Osteoblast (primary cell): Measurements from ENCODE around the gene S100A13. TPM values are rescaled to one million over a fixed set of nuclear protein-coding genes. Genes with fewer than 3 reads are reported as not detected.

Experiments used
- DNase-seq: peaks from one replicate; pipeline ENCODE4 v3.0.0; 2011; ENCODE audit warnings: low spot score, mixed read lengths; ENCODE audit not compliant: insufficient read length; ENCODE audit errors: missing footprints
- H2AFZ ChIP-seq: 2 replicates; pipeline ENCODE4 v1.6.0; 2011; ENCODE audit warnings: mild to moderate bottlenecking, low read length
- H3K27ac ChIP-seq: 2 replicates; pipeline ENCODE4 v1.5.1; 2011; ENCODE audit warnings: mild to moderate bottlenecking, low read depth, low read length, moderate library complexity
- H3K27me3 ChIP-seq: 2 replicates; pipeline ENCODE4 v1.6.0; 2012; ENCODE audit warnings: mild to moderate bottlenecking, control low read depth, inconsistent platforms, low read length, moderate library complexity; ENCODE audit not compliant: insufficient read depth
- H3K36me3 ChIP-seq: 2 replicates; pipeline ENCODE4 v1.5.1; 2011; ENCODE audit warnings: mild to moderate bottlenecking, low read length, control low read depth, moderate library complexity; ENCODE audit not compliant: insufficient read depth
- H3K4me1 ChIP-seq: 2 replicates; pipeline ENCODE4 v1.5.1; 2011; ENCODE audit warnings: mild to moderate bottlenecking, low read length, control low read depth, moderate library complexity; ENCODE audit not compliant: insufficient read depth
- H3K4me2 ChIP-seq: 2 replicates; pipeline ENCODE4 v1.6.0; 2011; ENCODE audit warnings: mild to moderate bottlenecking, low read length; ENCODE audit not compliant: insufficient read depth
- H3K4me3 ChIP-seq: fragments of 200-600 bp; sonication (generic); 3 replicates; pipeline ENCODE4 v1.5.1; 2012; ENCODE audit warnings: mild to moderate bottlenecking, low read length, inconsistent platforms; ENCODE audit not compliant: insufficient read depth
- H3K79me2 ChIP-seq: 2 replicates; pipeline ENCODE4 v1.6.0; 2012; ENCODE audit warnings: mild to moderate bottlenecking, low read length, control low read depth, inconsistent platforms; ENCODE audit not compliant: insufficient read depth
- H3K9me3 ChIP-seq: 2 replicates; pipeline ENCODE4 v1.5.1; 2011; ENCODE audit warnings: low read depth, low read length, control low read depth
- H4K20me1 ChIP-seq: 2 replicates; pipeline ENCODE4 v1.6.0; 2012; ENCODE audit warnings: mild to moderate bottlenecking, low read length, control low read depth; ENCODE audit not compliant: insufficient read depth
- total RNA-seq: library from RNA; depleted of rRNA; stranded (reverse); fragments of >200 nt; gene quantifications from 2 replicates; pipeline ENCODE4 v1.2.3, GENCODE V29; 2012
- TF ChIP-seq, protein P1 (sequence below): IDR thresholded peaks from 2 replicates; pipeline ENCODE4 v1.5.1; 2011; ENCODE audit warnings: mild to moderate bottlenecking, low read depth, low read length, moderate library complexity; ENCODE audit errors: extremely low read depth

Gene S100A13
- total RNA-seq, 1 donor: 121 TPM

- H3K4me2 ChIP-seq: no peak overlapping the region
- H4K20me1 ChIP-seq: peaks cover 3% of the 10 kb centered on the region
- TF ChIP-seq, protein P1, sequence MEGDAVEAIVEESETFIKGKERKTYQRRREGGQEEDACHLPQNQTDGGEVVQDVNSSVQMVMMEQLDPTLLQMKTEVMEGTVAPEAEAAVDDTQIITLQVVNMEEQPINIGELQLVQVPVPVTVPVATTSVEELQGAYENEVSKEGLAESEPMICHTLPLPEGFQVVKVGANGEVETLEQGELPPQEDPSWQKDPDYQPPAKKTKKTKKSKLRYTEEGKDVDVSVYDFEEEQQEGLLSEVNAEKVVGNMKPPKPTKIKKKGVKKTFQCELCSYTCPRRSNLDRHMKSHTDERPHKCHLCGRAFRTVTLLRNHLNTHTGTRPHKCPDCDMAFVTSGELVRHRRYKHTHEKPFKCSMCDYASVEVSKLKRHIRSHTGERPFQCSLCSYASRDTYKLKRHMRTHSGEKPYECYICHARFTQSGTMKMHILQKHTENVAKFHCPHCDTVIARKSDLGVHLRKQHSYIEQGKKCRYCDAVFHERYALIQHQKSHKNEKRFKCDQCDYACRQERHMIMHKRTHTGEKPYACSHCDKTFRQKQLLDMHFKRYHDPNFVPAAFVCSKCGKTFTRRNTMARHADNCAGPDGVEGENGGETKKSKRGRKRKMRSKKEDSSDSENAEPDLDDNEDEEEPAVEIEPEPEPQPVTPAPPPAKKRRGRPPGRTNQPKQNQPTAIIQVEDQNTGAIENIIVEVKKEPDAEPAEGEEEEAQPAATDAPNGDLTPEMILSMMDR: no peak
- H3K27ac ChIP-seq: peak overlapping the region; percentile 71
- H3K36me3 ChIP-seq: peaks cover 77% of the 10 kb centered on the region
- no peaks in the 10 kb centered on the region for H3K9me3 ChIP-seq
- H3K27me3 ChIP-seq: no peaks in the 10 kb centered on the region
- no peak for DNase-seq
- H3K79me2 ChIP-seq: peaks cover 32% of the 10 kb centered on the region
- H2AFZ ChIP-seq: no peak overlapping the region
- H3K4me1 ChIP-seq: peaks cover 18% of the 10 kb centered on the region
- no peak overlapping the region for H3K4me3 ChIP-seq
These were observed 35.9 kb upstream of the S100A13 start for GRCh38 chr1:153663211-153663610.

DNA sequence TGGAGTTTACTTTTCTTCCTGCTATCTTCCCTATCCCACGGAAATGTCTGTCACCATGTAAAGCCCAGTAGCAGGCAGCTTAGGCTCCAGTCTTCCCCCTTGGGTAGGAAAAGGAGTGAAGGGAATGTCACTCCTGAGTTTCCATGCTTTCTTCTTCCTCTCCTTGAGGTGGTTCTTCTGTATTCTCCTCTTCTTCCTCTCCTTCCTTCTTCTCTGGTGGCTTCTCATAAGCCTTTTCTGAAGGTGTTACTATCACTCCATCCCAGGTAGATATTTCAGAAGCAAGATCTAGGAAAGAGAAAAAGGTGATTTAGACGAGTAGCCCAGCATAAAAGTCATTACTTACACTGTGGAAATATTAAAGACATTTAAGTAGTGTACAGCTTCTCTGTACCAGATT is 35.0 kb upstream of the S100A13 start:
- Histone ChIP-seq H3K4me1 (peaks cover 18% of the 10 kb centered on the region), H3K27me3 (no peaks in the 10 kb centered on the region), H3K4me3 (no peak overlapping the region), H4K20me1 (peaks cover 3% of the 10 kb centered on the region), H3K79me2 (peaks cover 23% of the 10 kb centered on the region), H3K9me3 (no peaks in the 10 kb centered on the region), H3K36me3 (peaks cover 67% of the 10 kb centered on the region), H2AFZ (no peak overlapping the region), H3K4me2 (no peak overlapping the region), H3K27ac (peak overlapping the region; percentile 71)
- DNase-seq: no peak
- TF ChIP-seq, protein P1: no peak

DNA sequence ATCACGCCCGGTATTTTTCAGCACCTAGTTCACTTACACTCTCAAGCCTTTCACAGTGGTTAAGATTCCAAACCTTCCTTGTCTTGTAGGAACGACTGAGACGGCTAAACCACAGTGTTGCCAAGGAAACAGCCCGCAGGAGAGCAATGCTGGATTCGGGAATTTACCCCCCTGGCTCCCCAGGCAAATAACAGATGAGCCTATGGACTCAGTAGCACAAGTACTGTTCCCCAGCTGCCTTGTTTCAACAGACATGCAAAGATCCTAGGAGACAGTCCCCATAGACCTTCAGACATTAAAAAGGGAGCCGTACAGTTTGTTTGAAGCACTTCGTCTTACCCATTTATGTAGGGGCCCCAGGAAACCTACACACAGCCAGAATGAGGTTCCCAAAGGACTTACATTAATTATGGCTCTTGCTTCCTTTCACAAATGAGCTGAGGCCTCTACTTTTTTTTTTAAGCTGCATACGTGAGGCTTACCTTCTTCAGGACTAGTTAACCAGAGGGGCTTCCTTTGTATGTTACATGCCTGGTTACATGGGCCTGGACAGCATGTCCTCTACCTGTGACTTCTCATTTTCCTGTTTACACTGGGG is 33.9 kb upstream of the S100A13 start:
- no peak overlapping the region for H3K4me3 ChIP-seq
- peaks cover 20% of the 10 kb centered on the region for H3K79me2 ChIP-seq
- H3K27me3 ChIP-seq: no peaks in the 10 kb centered on the region
- DNase-seq: no peak
- H4K20me1 ChIP-seq: peaks cover 3% of the 10 kb centered on the region
- no peak overlapping the region for H3K4me2 ChIP-seq
- no peaks in the 10 kb centered on the region for H3K9me3 ChIP-seq
- H3K4me1 ChIP-seq: peaks cover 18% of the 10 kb centered on the region
- TF ChIP-seq, protein P1: no peak
- H3K27ac ChIP-seq: no peak overlapping the region
- no peak overlapping the region for H2AFZ ChIP-seq
- peaks cover 57% of the 10 kb centered on the region for H3K36me3 ChIP-seq

DNA sequence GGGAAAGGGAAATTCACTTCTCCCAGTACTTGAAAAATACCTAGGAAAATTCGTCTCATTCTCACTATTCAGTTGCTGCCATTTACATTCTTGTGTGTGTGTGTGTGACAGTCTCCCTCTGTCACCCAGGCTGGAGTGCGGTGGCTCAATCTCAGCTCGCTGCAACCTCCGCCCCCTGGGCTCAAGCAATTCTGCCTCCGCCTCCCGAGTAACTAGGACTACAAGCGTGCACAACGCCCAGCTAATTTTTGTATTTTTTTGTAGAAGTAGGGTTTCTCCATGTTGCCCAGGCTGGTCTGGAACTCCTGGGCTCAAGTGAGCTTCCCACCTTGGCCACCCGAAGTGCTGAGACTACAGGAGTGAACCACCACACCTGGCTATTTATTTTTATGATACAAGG is 32.4 kb upstream of the S100A13 start:
- Histone ChIP-seq H3K79me2 (peaks cover 20% of the 10 kb centered on the region), H3K27me3 (no peaks in the 10 kb centered on the region), H3K4me3 (peak overlapping the region; percentile 80), H4K20me1 (peaks cover 3% of the 10 kb centered on the region), H3K36me3 (peaks cover 41% of the 10 kb centered on the region), H3K27ac (no peak overlapping the region), H3K9me3 (no peaks in the 10 kb centered on the region), H2AFZ (no peak overlapping the region), H3K4me2 (peak overlapping the region; percentile 96), H3K4me1 (peaks cover 18% of the 10 kb centered on the region)
- no peak for DNase-seq
- TF ChIP-seq, protein P1: no peak
